Measurements from ENCODE around the gene GHRH.

GHRH gene, protein sequence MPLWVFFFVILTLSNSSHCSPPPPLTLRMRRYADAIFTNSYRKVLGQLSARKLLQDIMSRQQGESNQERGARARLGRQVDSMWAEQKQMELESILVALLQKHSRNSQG

DNA sequence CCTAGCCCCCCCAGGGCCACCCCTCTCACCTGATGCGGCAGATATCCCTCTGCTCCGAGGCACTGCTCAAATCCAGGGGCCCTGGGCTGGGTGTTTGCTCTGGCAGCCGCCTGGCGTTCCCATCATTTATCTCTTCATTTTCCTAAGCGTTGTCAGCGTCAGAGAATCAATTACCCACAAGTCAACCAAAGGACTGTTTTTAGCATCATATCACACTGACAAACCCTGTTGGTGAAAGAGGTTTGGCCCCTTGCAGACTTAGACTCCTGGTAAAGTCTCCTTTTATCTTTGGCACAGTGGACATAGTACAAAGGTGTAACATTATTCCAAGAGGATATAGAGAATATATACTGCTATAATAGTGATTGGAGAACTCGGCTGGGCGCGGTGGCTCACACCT, at the start of gene GHRH:
GHRH (minus strand) TSS at position 101 of the 400 bp plus-strand sequence. CDS start 4,925 bp downstream, outside the sequence.
- DNase-seq (ENCODE audit: low read depth in 2 of 2) = no peak

DNA sequence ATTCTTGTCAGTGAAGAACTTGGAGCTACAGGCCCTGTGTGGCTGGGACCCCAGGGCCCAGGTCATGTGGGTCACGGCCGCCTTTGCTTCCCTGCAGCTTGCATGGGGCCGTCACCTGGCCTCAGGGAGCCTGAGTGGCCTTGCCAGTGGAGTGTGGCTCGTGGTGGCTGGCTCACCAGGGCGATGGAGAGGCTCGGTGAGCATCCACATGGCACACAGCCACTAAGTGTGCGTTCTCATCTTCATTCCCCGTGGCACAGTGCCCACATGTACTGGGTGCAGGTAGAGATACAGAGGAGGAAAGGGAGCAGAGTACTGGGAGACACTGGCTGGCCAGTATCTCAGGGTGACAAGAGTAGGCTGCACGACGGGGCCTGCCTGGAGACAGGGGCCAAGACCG, 49.3 kb upstream of the GHRH start:
- DNase-seq (ENCODE audit: low read depth in 2 of 2) = no peak

DNA sequence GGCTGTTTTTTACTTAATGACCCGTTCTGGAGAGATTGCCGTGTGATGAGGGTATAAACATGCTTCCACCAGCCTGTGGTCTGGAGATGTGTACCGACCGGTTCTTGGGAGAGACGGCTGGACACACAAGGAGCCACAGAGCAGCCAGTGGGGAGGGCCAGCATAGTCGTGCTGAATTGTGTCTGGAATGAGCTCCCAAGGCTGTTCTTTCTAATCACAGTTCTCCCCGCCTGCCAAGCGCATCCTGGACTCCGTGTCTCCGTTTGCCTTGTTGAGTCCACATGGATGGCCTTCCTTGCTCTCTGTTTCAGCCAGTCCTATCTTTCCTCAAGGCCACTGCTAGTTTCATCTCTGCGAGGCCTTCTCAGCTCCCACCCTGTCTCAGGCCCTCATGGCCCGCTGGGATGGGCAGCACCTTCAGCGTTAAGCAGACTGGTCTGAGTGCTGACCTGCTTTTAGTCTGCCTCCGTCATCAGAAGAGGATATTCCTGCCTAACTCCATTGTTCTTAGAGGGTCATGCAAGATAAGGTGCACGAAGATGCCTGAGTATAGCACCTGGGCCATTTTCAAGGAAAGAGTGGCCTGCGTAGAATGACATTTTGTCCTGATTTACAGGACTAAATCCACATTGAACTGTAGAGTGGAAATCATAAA, 48.4 kb upstream of the GHRH start:
- no peak for DNase-seq (ENCODE audit: low read depth in 2 of 2)

- no peak for DNase-seq (ENCODE audit: low read depth in 2 of 2)
Measured at GRCh38 chr20:37309290-37309689, 47.7 kb upstream of the GHRH start.

DNA sequence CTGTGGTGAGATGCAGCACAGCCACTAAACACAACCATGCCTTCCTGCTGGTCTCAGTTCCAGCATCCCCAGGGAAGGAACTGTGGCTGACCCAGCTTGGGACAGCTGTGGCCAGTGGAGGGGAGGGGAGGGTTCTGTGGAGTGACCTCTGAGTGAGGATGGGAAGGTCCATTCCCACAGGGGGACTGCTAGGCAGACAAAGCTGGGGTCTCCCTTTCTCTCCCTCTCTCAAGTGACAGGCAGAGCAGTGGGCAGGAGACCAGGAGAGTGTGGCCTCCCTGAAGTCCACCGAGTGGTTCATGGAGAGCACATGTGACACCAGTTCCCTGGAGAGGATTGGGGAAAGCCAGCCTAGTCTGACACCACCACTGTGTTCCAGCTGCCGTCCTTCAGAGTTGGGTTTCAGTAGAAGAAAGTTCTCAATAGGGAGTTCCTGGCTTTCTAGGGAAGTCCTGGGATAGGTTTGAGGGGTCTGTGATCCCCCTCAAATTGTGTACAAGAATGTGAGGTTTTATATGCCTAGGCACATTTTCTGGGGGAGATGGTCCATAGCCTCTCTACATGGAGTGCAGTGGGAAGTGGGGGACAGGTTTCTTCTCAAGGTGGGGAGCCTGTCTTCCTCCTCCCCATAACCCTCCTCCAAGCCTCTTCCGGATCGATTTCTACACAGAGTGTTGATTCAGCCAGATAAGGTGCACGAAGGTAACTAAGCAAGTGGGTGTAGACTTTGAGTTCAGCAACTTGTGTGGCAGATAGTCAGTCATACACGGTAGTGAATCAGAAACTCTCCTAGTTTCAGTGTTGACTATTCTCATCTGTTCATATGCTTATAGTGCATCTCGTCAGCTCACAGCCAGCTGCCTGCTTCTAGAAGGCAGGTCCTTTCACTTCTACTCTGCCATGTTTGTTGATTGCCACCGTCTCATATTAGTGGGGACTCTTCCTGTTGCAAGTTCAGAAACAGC, 46.8 kb upstream of the GHRH start:
- DNase-seq (ENCODE audit: low read depth in 2 of 2) = no peak

- DNase-seq (ENCODE audit: low read depth in 2 of 2) = no peak
Measured at GRCh38 chr20:37305839-37306238, 44.2 kb upstream of the GHRH start.

GRCh38 chr20:37305079-37305478, 43.5 kb upstream of the GHRH start:
- no peak for DNase-seq (ENCODE audit: low read depth in 2 of 2)

DNA sequence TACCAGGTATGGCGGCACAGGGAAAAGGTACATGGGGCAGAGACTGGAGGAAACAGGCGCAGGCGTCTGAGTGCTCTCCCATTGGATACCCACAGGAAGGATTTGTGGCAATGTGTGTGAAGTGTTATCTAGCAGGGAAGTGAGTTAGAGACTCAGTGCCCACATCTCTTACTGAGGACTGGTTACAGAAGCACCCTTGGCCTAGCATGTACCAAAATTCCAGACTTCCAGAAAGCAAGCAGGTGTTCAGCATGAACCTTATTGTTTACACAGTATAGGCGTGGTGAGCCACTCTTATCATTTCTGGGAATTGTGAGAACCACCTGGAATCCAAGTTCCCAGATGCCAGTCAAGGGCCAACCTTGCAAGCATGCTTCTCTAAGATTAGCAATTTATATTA, 42.0 kb upstream of the GHRH start:
- DNase-seq (ENCODE audit: low read depth in 2 of 2) = no peak

DNA sequence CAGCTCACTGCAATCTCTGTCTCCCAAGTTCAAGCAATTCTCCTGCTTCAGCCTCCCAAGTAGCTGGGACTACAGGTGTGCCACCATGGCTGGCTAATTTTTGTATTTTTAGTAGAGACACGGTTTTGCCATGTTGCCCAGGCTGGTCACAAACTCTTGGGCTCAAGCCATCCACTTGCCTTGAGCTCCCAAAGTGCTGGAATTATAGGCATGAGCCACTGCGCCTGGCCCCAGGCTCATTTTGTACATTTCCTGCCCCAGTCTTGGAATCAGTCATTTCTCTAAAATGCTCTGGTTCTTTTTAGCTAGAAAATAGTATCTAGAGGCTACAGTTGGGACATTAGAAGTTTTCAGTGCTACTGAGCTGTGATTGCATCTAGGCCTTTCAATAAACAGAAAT, 41.4 kb upstream of the GHRH start:
- DNase-seq (ENCODE audit: low read depth in 2 of 2) = no peak

DNA sequence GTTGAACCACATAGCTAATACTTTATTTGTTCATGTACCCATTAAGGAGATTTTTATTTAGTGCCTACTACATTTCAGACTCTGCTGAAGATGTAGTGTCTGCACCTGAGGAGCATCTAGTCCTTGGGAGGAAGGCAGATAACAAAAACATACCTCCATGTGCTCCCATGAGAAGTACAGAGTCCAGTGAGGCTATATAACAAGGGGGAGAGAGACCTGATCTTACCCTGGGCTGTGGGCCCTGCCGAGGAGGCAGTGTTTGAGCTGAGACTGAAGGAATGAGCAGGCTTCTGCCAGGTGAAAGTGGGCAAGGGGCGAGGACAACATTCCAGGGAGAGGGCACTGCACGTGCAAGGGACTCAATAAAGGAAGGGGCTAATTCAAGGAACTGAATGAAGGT, 39.9 kb upstream of the GHRH start:
- no peak for DNase-seq (ENCODE audit: low read depth in 2 of 2)

GRCh38 chr20:37301120-37301519, 39.5 kb upstream of the GHRH start:
- no peak for DNase-seq (ENCODE audit: low read depth in 2 of 2)

DNA sequence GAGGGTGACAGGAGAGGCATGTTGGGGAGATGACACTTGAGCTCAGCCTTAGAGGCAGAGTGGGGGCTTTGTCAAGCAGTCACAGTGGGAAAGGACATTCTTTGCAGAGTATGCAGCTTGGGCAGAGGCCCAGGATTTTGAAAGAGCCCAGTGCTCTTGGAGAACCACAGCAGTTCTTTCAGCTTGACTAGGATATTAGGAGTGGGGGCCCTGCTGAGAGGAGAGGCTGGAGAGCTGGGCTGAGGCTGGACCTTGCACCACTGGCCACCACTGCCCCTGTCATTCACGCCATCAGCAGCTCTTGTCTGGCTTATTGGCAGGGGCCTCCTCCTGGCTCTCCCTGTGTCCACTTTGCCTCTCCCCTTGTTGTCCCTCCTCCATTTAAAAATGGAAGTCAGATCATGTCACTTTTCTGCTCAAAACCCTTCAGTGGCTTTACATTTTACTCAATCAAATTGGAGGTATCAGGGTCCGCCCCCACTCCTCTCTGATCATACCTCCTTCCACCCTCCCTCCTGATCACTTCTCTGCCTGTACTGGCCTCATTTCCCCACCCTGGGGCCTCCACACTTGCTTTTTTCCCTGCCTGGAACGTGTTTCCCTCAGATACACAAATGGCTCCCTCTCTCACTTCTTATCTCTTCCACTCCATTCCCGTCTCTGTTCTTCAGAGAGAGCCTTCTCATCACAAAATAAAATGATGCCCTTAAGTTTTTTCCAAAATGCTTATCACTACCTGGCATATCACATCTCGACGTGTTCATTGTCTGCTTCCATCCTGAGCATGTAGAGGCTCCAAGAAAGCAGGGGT, 38.3 kb upstream of the GHRH start:
- DNase-seq (ENCODE audit: low read depth in 2 of 2) = peak in 1 of 2 experiments; percentile 17

DNA sequence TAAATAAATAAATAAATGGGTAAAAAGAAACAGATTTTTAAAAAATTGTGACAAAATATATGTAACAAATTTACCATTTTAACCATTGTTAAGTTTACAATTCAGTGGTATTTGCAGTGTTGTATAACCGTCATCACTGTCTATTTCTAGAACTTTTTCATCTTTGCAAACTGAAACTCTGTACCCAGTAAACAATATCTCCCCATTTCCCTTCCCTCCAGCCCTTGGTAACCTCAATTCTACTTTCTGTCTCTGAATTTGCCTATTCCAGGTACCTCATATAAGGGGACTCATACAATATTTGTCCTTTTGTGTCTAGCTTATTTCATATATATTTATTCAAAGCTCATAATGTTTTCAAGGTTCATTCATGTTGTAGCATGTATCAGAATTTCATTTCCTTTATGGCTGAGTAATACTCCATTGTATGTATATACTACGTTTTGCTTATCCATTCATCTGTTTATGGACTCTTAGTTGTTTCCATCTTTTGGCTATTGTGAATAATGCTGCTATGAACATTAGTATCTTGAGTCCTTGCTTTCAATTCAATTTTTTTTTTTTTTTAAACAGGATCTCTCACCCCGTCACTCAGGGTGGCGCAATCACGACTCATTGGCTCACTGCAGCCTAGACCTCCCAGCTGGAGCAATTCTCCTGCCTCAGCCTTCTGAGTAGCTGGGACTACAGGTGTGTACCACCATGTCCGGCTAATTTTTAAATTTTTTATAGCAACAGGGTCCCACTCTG, 36.8 kb upstream of the GHRH start:
- peak; percentile 54 to 56 for DNase-seq (ENCODE audit: low read depth in 2 of 2)

- DNase-seq (ENCODE audit: low read depth in 2 of 2) = peak; percentile 65 to 69
Measured at GRCh38 chr20:37297066-37297736, 35.6 kb upstream of the GHRH start.

DNA sequence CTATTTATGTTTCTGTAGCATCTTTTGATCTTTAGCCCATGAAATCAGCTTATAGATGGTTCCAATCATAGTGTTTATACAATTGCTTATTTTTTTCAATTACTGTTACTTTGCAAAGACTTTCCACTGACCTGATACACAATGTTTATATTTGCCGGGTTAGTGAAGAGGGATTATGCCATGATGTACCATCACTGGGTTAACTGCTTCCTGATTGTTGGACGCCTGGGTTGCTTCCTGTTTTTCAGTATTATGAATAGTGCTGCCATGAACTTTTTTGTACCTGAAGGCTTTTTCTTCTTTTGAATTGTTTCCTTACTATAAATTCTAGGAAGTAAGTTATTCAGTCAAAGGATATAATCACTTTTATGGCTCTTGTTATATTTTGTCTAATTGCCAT, 34.8 kb upstream of the GHRH start:
- DNase-seq (ENCODE audit: low read depth in 2 of 2) = no peak

DNA sequence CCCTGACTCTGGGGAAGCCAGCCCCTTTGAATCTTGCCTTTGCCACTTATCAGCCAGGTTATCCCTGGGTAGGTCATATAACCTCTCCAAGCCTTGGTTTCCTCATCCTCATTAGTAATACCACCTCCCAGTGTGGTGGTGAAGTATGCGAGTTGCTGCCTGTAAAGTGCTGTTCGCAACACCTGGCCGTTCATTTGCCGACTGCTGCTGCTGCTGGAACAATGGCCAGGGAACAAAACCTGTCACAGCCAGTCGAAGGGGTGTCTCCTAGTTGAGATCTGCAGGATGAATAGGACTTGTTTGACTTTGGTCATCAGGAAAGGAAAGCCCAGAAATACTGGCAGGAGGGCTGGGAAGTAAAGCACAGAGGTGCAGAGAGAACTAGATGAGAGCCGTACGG, 34.0 kb upstream of the GHRH start:
- no peak for DNase-seq (ENCODE audit: low read depth in 2 of 2)

- DNase-seq (ENCODE audit: low read depth in 2 of 2) = peak; percentile 94 to 95
Measured at GRCh38 chr20:37295001-37295400, 33.4 kb upstream of the GHRH start.

GRCh38 chr20:37294262-37294981, 32.8 kb upstream of the GHRH start:
- no peak for DNase-seq (ENCODE audit: low read depth in 2 of 2)

DNA sequence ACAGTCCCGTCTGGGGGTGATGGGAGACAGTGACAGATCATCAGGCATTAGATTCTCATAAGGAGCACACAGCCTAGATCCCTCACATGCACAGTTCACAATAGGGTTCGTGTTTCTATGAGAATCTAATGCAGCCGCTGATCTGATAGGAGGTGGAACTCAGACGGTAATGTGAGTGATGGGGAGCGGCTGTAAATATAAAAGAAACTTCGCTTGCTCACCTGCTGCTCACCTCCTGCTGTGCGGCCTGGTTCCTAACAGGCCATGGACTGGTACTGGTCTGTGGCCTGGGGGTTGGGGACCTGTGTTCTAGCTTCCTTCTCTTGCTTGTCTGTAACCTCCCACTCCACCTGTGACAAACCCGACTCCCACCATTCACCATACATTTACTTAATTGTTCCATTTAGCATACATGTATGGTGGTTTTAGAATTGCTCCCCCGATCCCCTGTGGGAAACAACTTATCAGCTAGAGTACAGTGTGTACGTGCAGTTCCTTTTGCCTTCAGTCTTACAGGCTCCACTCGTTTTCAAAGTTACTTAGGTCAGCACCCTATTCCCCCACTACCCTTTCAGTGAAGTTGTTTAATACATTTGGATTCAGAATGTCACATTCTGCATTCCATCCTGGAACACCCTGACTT, 31.8 kb upstream of the GHRH start:
- no peak for DNase-seq (ENCODE audit: low read depth in 2 of 2)

All from fibroblast of skin of left quadriceps (primary cell).